Stomach (tissue), 9 donors: ENCODE results near the gene DSTYK. TPM values are rescaled to one million over a fixed set of nuclear protein-coding genes. Genes with fewer than 3 reads are reported as not detected.
"Not testable (repeated sequence)": the region's sequence is repeated elsewhere in the genome, so short reads cannot be mapped to it uniquely, and the experiment has no call there.

Experiments used
- DNase-seq, 2 donors: peaks; one replicate each; pipeline versions ENCODE4 v3.0.0 to v3.0.0-alpha.2; 2013 to 2019
- H3K27ac ChIP-seq, 5 donors: fragments of 200-600 bp in 4 of 5; sonication (generic) in 4 of 5; one replicate each; pipeline ENCODE4 v1.5.1; 2013 to 2019; ENCODE audit warnings: mild to moderate bottlenecking in 1 of 5, moderate library complexity in 1 of 5
- H3K27me3 ChIP-seq, 3 donors: fragments of 200-600 bp; sonication (generic); one replicate each; pipeline ENCODE4 v1.5.1; 2017 to 2019; ENCODE audit warnings: mixed run types in 1 of 3
- H3K36me3 ChIP-seq, 4 donors: fragments of 200-600 bp; sonication (generic); 1 replicate in 3 of 4; 2 replicates in 1 of 4; pipeline ENCODE4 v1.5.1; 2016 to 2019
- H3K4me1 ChIP-seq, 4 donors: fragments of 200-600 bp; sonication (generic); one replicate each; pipeline ENCODE4 v1.5.1; 2016 to 2019
- H3K4me3 ChIP-seq, 4 donors: fragments of 200-600 bp; sonication (generic) in 3 of 4; one replicate each; pipeline ENCODE4 v1.5.1; 2016 to 2019; ENCODE audit warnings: mild to moderate bottlenecking in 1 of 4
- H3K9me3 ChIP-seq, 4 donors: fragments of 200-600 bp; sonication (generic); one replicate each; pipeline ENCODE4 v1.5.1; 2016 to 2019
- EP300 ChIP-seq: sonication (generic); formaldehyde crosslinking; IDR thresholded peaks from one replicate; pipeline ENCODE4 v1.6.1; 2017; ENCODE audit warnings: antibody characterized with exemption
- POLR2A ChIP-seq, 4 donors: fragments of 450-650 bp; IDR thresholded peaks; one replicate each; pipeline ENCODE4 v1.6.1; 2016; ENCODE audit warnings: antibody characterized with exemption in 4 of 4, control low read depth in 2 of 4, mild to moderate bottlenecking in 1 of 4, moderate library complexity in 1 of 4
- POLR2AphosphoS5 ChIP-seq, 3 donors: sonication (generic); formaldehyde crosslinking; IDR thresholded peaks; one replicate each; pipeline ENCODE4 v1.6.1; 2016; ENCODE audit warnings: antibody characterized with exemption in 3 of 3
- WGBS, 5 donors: extraction: QIAGEN DNeasy Blood & Tissue Kit in 3 of 5; methylation state at CpG; one replicate each; pipeline versions ENCODE4 v1.1.5 to v1.1.7; 2013 to 2018; 5-methylcytosine and 5-hydroxymethylcytosine counted together
- intact Hi-C: fragments of 100-400 bp; cut with DNase I; formaldehyde crosslinking; loops from one replicate; pipeline ENCODE4 v1.15.1; 2023; ENCODE audit warnings: low total_unique reads
- polyA plus RNA-seq, 3 donors: library from polyadenylated mRNA; stranded (reverse); fragments of 200-250 nt; gene quantifications; one replicate each; pipeline ENCODE4 v1.2.3, GENCODE V29; 2013
- total RNA-seq, 5 donors: library from RNA; depleted of rRNA; stranded (reverse); fragments of >200 nt; gene quantifications; one replicate each; pipeline versions ENCODE4 v1.1.0 to v1.2.3, GENCODE V29; 2014 to 2016
- TF ChIP-seq, protein P1 (sequence below), 7 experiments: fragments of 450-650 bp in 4 of 7; fragments of 200-600 bp in 3 of 7; sonication (generic) in 3 of 7; IDR thresholded peaks; one replicate each; pipeline ENCODE4 v1.5.1; 2016 to 2019; ENCODE audit warnings: antibody characterized with exemption in 7 of 7, control low read depth in 2 of 7, mild to moderate bottlenecking in 1 of 7
- donor health status: healthy with polysubstance abuse.
- donor health status: Bipolar disorder and iron deficiency.
- donor health status: healthy.

The DSTYK gene
- total and polyA plus RNA-seq, 8 donors: 2.4 to 15.2 (median 3.4) TPM

DNA sequence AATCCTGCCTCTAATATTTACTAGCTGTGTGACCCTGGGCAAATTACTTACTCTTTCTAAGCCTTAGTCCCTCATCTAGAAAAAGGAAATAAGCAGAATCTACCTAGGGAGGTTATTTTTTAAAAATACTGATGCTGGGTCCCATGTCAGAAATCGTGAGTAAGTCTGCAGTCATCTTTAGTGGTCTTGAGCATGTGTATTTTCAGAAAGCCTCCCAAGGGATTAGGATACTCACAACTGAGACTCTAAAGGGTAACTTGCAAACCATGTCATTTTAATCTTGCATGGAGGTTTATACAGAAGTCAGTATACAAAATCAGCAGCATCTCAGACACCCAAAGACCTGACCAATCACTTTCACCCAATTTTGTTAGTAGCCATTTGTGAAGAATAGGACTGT, 43.2 kb downstream of the DSTYK start:
- WGBS, 5 donors: 65 to 87% (median 81%) methylated on average over 1 of the region's 1 CpG
- peaks cover 11 to 80% (median 70%) of the 10 kb centered on the region in 4 donors for H3K36me3 ChIP-seq
- no peaks in the 10 kb centered on the region for H3K27me3 ChIP-seq
- no peak for DNase-seq
- no peaks in the 10 kb centered on the region for H3K9me3 ChIP-seq
- H3K27ac ChIP-seq: no peak overlapping the region
- TF ChIP-seq POLR2A (IDR thresholded peaks at IDR 0.05) (no peak), EP300 (no peak), POLR2AphosphoS5 (IDR thresholded peaks at IDR 0.05) (no peak)
- TF ChIP-seq, protein P1, sequence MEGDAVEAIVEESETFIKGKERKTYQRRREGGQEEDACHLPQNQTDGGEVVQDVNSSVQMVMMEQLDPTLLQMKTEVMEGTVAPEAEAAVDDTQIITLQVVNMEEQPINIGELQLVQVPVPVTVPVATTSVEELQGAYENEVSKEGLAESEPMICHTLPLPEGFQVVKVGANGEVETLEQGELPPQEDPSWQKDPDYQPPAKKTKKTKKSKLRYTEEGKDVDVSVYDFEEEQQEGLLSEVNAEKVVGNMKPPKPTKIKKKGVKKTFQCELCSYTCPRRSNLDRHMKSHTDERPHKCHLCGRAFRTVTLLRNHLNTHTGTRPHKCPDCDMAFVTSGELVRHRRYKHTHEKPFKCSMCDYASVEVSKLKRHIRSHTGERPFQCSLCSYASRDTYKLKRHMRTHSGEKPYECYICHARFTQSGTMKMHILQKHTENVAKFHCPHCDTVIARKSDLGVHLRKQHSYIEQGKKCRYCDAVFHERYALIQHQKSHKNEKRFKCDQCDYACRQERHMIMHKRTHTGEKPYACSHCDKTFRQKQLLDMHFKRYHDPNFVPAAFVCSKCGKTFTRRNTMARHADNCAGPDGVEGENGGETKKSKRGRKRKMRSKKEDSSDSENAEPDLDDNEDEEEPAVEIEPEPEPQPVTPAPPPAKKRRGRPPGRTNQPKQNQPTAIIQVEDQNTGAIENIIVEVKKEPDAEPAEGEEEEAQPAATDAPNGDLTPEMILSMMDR (IDR thresholded peaks at IDR 0.05): no peak
- no peak overlapping the region for H3K4me3 ChIP-seq
- intact Hi-C loops: no loop called here
- peaks cover 0 to 12% (median 0%) of the 10 kb centered on the region in 4 donors for H3K4me1 ChIP-seq

DNA sequence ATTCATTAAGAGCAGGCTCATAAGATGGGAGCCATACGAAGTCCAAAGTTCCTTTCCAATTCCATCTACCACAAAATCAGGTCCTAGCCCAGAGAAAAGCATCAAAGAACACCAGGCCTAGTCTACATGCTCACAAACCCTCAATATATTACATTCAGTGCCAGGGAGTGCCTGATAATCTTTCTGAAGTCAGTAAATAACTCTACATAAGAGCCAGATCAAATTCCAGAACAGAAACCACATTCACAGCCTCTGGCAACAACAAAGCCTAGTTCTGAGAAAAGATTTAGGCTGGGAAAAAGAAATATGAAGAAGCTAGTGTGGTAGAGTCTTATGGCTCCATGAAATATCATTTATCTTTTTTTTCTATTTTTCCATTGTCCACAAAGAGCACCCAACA, 49.2 kb downstream of the DSTYK start:
- intact Hi-C loops: no loop called here

DNA sequence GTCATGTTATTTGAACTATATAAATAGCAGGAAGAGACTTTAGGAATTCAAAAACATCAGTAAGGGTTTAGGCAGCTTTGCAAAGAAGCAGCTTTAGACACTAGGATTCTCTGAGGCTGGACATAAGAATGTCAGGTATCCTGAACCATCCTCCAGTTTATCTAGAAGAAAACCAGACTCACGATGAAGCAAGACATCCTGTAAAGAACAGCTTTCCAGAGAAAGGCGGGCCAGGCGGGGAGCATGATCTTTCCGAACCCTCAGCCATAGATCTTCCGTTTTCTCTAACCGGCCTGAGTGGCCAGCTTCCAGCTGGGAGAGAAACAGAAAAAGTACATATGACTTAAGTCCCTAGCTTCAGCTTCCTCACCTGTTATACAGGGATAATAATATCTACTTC, 50.4 kb downstream of the DSTYK start:
- DNase-seq: no peak

More for the DNA sequence above, 49.2 kb downstream of the DSTYK start:
- TF ChIP-seq POLR2AphosphoS5 (IDR thresholded peaks at IDR 0.05): no peak
- TF ChIP-seq EP300: no peak
- TF ChIP-seq, protein P1 (IDR thresholded peaks at IDR 0.05): no peak
- no peak for TF ChIP-seq POLR2A (IDR thresholded peaks at IDR 0.05)
- Histone ChIP-seq H3K4me1 (no peaks in the 10 kb centered on the region), H3K36me3 (peaks cover 55 to 92% (median 85%) of the 10 kb centered on the region in 4 donors), H3K9me3 (no peaks in the 10 kb centered on the region), H3K4me3 (no peak overlapping the region), H3K27me3 (no peaks in the 10 kb centered on the region), H3K27ac (no peak overlapping the region)
- WGBS, 5 donors: 85 to 100% (median 94%) methylated on average over 1 of the region's 1 CpG
- DNase-seq: no peak

DNA sequence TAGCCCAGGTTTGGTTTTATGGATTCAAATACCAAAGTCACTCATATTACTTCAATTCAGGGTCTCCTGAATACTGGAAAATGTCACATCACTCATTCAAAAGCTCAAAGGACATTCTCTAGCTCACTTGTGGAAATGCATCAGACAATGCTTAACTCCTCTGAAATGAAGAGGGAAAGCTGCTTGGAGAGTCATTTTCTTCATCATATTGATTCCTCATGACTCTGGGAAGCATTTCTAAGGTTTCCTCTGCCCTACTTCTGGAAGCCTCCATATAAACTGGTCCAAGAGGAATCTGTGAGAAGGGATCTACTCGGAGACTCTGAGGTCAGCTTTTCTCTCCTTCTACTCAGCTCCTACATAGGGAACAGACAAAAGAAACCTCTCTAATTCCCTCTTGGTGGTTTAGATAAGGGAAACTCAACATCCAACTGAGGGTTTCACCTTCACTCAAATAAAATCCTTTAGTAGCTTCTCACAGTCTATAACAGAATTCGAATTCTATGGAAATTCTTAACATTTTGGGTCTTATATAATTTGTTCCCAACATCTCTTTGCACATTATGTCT, 53.4 kb downstream of the DSTYK start:
- no peak overlapping the region for H3K4me3 ChIP-seq
- peaks cover 75 to 100% (median 100%) of the 10 kb centered on the region in 4 donors for H3K36me3 ChIP-seq
- no peaks in the 10 kb centered on the region for H3K27me3 ChIP-seq
- no peaks in the 10 kb centered on the region for H3K4me1 ChIP-seq
- TF ChIP-seq POLR2A (IDR thresholded peaks at IDR 0.05) (no peak), POLR2AphosphoS5 (IDR thresholded peaks at IDR 0.05) (no peak), EP300 (no peak)
- TF ChIP-seq, protein P1 (IDR thresholded peaks at IDR 0.05): no peak
- 95 to 98% (median 97%) methylated on average over 2 of the region's 2 CpGs for WGBS, 5 donors
- intact Hi-C loops: no loop called here
- peaks cover 0 to 14% (median 10%) of the 10 kb centered on the region in 4 donors for H3K9me3 ChIP-seq
- no peak overlapping the region for H3K27ac ChIP-seq
- no peak for DNase-seq

More for the DNA sequence above, 50.4 kb downstream of the DSTYK start:
- H3K27ac ChIP-seq: no peak overlapping the region
- H3K4me3 ChIP-seq: no peak overlapping the region
- 92 to 97% (median 96%) methylated on average over 6 of the region's 6 CpGs for WGBS, 5 donors
- H3K27me3 ChIP-seq: no peaks in the 10 kb centered on the region
- peaks cover 67 to 92% (median 85%) of the 10 kb centered on the region in 4 donors for H3K36me3 ChIP-seq
- H3K4me1 ChIP-seq: no peaks in the 10 kb centered on the region
- H3K9me3 ChIP-seq: peaks cover 0 to 9% (median 5%) of the 10 kb centered on the region in 4 donors
- intact Hi-C loops: no loop called here
- TF ChIP-seq POLR2A (IDR thresholded peaks at IDR 0.05): no peak
- no peak for TF ChIP-seq POLR2AphosphoS5 (IDR thresholded peaks at IDR 0.05)
- no peak for TF ChIP-seq EP300
- TF ChIP-seq, protein P1 (IDR thresholded peaks at IDR 0.05): no peak

DNA sequence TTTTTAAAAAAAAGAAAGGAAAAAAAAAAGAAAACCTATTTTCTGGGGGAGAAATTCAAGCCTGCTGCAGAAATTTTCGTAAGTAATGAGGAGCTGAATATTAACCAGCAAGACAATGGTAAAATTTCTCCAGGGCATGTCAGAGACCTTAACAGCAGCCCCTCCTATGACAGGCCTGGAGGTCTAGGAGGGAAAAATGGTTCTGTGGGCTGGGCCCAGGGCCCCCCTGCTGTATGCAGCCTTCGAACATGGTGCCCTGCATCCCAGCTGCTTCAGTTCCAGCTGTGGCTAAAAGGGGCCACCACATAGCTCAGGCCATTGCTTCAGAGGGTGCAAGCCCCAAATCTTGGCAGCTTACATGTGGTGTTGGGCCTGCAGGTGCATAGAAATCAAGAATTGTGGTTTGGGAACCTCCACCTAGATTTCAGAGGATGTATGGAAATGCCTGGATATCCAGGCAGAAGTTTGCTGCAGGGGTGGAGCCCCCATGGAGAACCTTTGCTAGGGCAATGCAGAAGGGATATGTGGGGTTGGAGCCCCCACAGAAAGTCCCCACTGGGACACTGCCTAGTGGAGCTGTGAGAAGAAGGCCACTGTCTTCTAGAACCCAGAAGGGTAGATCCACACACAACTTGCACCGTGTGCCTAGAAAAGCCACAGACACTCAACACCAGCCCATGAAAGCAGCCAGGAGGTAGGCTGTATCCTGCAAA, 55.7 kb downstream of the DSTYK start:
- peaks cover 66 to 98% (median 90%) of the 10 kb centered on the region in 4 donors for H3K36me3 ChIP-seq
- WGBS, 5 donors: 68 to 99% (median 81%) methylated on average over 3 of the region's 3 CpGs

More for the DNA sequence above, 55.7 kb downstream of the DSTYK start:
- DNase-seq, H3K27ac ChIP-seq, H3K4me1 ChIP-seq, H3K4me3 ChIP-seq, intact Hi-C loops, H3K27me3 ChIP-seq: not testable (repeated sequence)
- H3K9me3 ChIP-seq: peaks cover 0 to 14% (median 10%) of the 10 kb centered on the region in 4 donors
